ENCODE results near the gene IL2RA.

The IL2RA gene

DNA sequence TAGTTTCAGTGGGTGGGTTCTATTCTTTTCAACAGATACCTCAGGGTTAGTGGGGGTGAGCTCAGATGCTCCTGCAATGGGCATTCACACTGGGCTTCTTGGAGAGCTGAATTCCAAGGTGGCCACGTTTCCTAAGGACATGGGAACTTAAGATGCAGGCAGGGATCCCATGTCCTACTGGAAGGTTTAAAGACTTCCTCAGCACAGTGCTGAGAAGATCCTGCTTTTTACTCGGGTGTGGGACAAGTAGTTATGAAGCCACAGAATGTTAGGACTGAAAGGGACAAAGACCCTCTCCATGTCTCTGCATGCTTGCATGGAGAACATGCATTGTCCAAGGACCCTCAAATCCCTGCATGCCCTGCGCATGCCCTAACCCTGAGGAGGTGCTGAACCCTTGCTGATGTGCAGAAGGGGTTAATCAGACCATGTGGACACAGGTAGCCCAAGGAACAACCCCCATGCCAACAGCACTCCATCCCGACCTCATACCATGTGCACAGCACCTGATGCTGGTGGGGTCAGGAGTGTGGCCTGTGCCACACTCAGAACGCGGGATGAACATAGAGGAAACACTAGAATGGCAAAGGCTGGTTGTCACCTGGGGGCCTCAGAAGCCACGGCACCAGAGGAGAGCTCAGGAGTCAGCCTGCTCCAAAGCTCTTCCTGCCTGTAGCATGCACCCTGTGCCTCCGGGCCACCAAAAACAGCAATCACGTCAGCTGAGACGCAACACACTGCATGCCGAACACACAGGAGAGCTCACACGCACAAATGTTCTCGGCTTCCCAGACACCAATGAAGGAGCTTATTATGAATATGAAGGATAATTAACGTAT lies 15.2 kb downstream of the IL2RA start:
- TF ChIP-seq OSR1 (CRISPR knock-in tag; IDR thresholded peaks at IDR 0.05) (no peak), PPARA (CRISPR knock-in tag; IDR thresholded peaks at IDR 0.05; ENCODE audit: borderline replicate concordance) (no peak), ZNF70 (CRISPR knock-in tag; IDR thresholded peaks at IDR 0.05) (no peak), CSDC2 (CRISPR knock-in tag; IDR thresholded peaks at IDR 0.05) (no peak), ESRRG (CRISPR knock-in tag; IDR thresholded peaks at IDR 0.05) (no peak), SNAI2 (CRISPR knock-in tag; IDR thresholded peaks at IDR 0.05) (no peak), ZNF565 (CRISPR knock-in tag; conservative IDR thresholded peaks at IDR 0.05; ENCODE audit: low read depth) (no peak), ZFP3 (CRISPR knock-in tag; IDR thresholded peaks at IDR 0.05) (no peak), ZC3H10 (CRISPR knock-in tag; IDR thresholded peaks at IDR 0.05) (no peak), RARB (CRISPR knock-in tag; IDR thresholded peaks at IDR 0.05) (no peak)
- TF ChIP-seq, protein P1, sequence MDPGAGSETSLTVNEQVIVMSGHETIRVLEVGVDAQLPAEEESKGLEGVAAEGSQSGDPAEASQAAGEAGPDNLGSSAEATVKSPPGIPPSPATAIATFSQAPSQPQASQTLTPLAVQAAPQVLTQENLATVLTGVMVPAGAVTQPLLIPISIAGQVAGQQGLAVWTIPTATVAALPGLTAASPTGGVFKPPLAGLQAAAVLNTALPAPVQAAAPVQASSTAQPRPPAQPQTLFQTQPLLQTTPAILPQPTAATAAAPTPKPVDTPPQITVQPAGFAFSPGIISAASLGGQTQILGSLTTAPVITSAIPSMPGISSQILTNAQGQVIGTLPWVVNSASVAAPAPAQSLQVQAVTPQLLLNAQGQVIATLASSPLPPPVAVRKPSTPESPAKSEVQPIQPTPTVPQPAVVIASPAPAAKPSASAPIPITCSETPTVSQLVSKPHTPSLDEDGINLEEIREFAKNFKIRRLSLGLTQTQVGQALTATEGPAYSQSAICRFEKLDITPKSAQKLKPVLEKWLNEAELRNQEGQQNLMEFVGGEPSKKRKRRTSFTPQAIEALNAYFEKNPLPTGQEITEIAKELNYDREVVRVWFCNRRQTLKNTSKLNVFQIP (CRISPR knock-in tag; IDR thresholded peaks at IDR 0.05; ENCODE audit: borderline replicate concordance, low read depth), result no peak
- TF ChIP-seq, protein P2, sequence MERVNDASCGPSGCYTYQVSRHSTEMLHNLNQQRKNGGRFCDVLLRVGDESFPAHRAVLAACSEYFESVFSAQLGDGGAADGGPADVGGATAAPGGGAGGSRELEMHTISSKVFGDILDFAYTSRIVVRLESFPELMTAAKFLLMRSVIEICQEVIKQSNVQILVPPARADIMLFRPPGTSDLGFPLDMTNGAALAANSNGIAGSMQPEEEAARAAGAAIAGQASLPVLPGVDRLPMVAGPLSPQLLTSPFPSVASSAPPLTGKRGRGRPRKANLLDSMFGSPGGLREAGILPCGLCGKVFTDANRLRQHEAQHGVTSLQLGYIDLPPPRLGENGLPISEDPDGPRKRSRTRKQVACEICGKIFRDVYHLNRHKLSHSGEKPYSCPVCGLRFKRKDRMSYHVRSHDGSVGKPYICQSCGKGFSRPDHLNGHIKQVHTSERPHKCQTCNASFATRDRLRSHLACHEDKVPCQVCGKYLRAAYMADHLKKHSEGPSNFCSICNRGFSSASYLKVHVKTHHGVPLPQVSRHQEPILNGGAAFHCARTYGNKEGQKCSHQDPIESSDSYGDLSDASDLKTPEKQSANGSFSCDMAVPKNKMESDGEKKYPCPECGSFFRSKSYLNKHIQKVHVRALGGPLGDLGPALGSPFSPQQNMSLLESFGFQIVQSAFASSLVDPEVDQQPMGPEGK (CRISPR knock-in tag; IDR thresholded peaks at IDR 0.05; ENCODE audit: borderline replicate concordance), result no peak
- ATAC-seq, result no peak

DNA sequence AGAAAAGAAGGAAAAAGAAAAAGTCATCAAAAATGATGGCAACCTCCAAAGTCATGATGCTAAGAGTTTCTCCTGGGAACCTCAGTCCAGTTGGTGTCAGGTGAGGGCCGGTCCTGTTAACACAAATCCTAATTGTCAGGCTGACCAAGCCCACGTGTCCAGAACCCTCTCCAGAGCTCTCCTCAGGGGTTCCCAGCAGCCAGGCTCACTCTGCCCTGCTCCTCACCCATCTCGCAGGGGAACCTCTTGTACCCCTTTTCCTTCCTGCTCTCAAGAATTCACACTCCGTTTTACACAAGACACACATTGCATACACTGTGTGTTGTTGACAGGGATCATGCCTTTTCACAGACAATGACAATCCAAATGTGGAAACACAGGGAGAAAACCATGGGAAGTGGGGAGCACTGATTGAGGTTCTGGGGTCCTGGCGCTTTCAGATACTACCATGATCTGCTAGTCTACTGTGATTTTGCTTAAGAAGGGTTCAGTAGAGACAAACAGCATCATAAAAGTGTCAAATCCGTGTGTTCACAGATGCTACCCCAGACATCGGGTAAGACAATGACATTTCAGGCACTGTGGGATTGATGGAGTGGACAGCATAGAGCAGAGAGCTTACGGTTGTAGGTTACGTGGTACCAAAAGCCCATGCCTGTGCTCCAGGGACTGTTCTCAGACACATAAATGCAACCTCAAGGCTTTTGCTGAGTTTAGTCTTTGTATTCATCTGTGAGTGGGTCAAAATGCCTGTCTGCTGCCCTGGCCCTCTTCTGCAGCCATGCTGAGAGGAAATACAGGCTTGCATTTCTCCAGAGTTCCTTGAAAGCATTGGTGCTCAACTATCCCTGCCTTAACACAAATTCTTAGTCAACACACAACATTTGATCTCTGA lies 16.0 kb downstream of the IL2RA start:
- no peak for ATAC-seq
- TF ChIP-seq ZNF70 (CRISPR knock-in tag; IDR thresholded peaks at IDR 0.05) (no peak), TCF4 (CRISPR knock-in tag; IDR thresholded peaks at IDR 0.05; ENCODE audit: borderline replicate concordance) (no peak), TOX (CRISPR knock-in tag; IDR thresholded peaks at IDR 0.05; ENCODE audit: borderline replicate concordance) (no peak), CSDC2 (CRISPR knock-in tag; IDR thresholded peaks at IDR 0.05) (no peak), ZC3H10 (CRISPR knock-in tag; IDR thresholded peaks at IDR 0.05) (no peak), ZNF565 (CRISPR knock-in tag; conservative IDR thresholded peaks at IDR 0.05; ENCODE audit: low read depth) (no peak), SNAI2 (CRISPR knock-in tag; IDR thresholded peaks at IDR 0.05) (no peak)
- TF ChIP-seq, protein P3, sequence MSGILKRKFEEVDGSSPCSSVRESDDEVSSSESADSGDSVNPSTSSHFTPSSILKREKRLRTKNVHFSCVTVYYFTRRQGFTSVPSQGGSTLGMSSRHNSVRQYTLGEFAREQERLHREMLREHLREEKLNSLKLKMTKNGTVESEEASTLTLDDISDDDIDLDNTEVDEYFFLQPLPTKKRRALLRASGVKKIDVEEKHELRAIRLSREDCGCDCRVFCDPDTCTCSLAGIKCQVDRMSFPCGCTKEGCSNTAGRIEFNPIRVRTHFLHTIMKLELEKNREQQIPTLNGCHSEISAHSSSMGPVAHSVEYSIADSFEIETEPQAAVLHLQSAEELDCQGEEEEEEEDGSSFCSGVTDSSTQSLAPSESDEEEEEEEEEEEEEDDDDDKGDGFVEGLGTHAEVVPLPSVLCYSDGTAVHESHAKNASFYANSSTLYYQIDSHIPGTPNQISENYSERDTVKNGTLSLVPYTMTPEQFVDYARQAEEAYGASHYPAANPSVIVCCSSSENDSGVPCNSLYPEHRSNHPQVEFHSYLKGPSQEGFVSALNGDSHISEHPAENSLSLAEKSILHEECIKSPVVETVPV (CRISPR knock-in tag; IDR thresholded peaks at IDR 0.05), result no peak
- TF ChIP-seq, protein P2 (CRISPR knock-in tag; IDR thresholded peaks at IDR 0.05; ENCODE audit: borderline replicate concordance), result no peak

DNA sequence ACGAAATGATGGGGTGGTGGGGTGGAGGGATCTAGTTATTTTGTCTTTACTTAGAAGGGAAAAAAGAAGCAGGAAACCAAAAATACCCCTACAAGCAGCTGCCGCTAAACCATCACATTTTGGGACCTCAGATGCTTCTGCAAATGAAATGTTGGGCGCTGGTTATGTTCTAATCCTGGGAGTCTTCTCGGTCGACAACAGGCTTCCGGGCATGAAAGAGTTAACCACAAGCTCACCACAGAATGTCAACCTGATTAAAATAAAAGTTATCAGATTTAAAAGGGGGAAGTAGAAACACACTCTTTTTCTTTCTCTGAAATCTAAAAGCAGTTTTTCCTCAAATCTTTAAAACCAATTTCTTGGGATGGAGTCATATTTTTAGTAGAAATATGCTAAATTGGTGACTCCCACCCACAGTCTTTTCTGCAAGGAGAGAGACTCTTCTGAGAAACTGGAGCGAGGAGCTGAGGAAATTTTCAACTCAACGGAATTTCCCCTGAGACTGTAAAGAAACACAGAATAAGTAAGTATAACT lies 16.8 kb downstream of the IL2RA start:
- ATAC-seq, result no peak
- TF ChIP-seq CSDC2 (CRISPR knock-in tag; IDR thresholded peaks at IDR 0.05) (no peak), ZFP30 (CRISPR knock-in tag; IDR thresholded peaks at IDR 0.05) (no peak), ZNF565 (CRISPR knock-in tag; conservative IDR thresholded peaks at IDR 0.05; ENCODE audit: low read depth) (no peak), OSR1 (CRISPR knock-in tag; IDR thresholded peaks at IDR 0.05) (no peak), ESRRG (CRISPR knock-in tag; IDR thresholded peaks at IDR 0.05) (no peak), TOX (CRISPR knock-in tag; IDR thresholded peaks at IDR 0.05; ENCODE audit: borderline replicate concordance) (no peak), BACH2 (CRISPR knock-in tag; IDR thresholded peaks at IDR 0.05; ENCODE audit: borderline replicate concordance) (no peak), ZNF70 (CRISPR knock-in tag; IDR thresholded peaks at IDR 0.05) (no peak), ISL1 (CRISPR knock-in tag; IDR thresholded peaks at IDR 0.05) (no peak), SNAI2 (CRISPR knock-in tag; IDR thresholded peaks at IDR 0.05) (no peak), ZNF8 (CRISPR knock-in tag; IDR thresholded peaks at IDR 0.05) (no peak), TCF4 (CRISPR knock-in tag; IDR thresholded peaks at IDR 0.05; ENCODE audit: borderline replicate concordance) (no peak)
- TF ChIP-seq, protein P4, sequence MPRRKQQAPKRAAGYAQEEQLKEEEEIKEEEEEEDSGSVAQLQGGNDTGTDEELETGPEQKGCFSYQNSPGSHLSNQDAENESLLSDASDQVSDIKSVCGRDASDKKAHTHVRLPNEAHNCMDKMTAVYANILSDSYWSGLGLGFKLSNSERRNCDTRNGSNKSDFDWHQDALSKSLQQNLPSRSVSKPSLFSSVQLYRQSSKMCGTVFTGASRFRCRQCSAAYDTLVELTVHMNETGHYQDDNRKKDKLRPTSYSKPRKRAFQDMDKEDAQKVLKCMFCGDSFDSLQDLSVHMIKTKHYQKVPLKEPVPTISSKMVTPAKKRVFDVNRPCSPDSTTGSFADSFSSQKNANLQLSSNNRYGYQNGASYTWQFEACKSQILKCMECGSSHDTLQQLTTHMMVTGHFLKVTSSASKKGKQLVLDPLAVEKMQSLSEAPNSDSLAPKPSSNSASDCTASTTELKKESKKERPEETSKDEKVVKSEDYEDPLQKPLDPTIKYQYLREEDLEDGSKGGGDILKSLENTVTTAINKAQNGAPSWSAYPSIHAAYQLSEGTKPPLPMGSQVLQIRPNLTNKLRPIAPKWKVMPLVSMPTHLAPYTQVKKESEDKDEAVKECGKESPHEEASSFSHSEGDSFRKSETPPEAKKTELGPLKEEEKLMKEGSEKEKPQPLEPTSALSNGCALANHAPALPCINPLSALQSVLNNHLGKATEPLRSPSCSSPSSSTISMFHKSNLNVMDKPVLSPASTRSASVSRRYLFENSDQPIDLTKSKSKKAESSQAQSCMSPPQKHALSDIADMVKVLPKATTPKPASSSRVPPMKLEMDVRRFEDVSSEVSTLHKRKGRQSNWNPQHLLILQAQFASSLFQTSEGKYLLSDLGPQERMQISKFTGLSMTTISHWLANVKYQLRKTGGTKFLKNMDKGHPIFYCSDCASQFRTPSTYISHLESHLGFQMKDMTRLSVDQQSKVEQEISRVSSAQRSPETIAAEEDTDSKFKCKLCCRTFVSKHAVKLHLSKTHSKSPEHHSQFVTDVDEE (CRISPR knock-in tag; IDR thresholded peaks at IDR 0.05), result no peak
- TF ChIP-seq, protein P5, sequence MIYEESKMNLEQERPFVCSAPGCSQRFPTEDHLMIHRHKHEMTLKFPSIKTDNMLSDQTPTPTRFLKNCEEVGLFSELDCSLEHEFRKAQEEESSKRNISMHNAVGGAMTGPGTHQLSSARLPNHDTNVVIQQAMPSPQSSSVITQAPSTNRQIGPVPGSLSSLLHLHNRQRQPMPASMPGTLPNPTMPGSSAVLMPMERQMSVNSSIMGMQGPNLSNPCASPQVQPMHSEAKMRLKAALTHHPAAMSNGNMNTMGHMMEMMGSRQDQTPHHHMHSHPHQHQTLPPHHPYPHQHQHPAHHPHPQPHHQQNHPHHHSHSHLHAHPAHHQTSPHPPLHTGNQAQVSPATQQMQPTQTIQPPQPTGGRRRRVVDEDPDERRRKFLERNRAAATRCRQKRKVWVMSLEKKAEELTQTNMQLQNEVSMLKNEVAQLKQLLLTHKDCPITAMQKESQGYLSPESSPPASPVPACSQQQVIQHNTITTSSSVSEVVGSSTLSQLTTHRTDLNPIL (CRISPR knock-in tag; IDR thresholded peaks at IDR 0.05; ENCODE audit: low read depth), result no peak
- TF ChIP-seq, protein P3 (CRISPR knock-in tag; IDR thresholded peaks at IDR 0.05), result no peak

All from SK-N-SH treated with all-trans-retinoic acid at 6 μM for 48 hours (cell line).